Activated naive CD4-positive, alpha-beta T cell (primary cell): ENCODE data around the gene SSTR5.

ENCODE experiments used
- DNase-seq, 4 experiments: peaks; one replicate each; lab custom pipeline; 2025; lab: John Stamatoyannopoulos, UW

SSTR5 gene

DNA sequence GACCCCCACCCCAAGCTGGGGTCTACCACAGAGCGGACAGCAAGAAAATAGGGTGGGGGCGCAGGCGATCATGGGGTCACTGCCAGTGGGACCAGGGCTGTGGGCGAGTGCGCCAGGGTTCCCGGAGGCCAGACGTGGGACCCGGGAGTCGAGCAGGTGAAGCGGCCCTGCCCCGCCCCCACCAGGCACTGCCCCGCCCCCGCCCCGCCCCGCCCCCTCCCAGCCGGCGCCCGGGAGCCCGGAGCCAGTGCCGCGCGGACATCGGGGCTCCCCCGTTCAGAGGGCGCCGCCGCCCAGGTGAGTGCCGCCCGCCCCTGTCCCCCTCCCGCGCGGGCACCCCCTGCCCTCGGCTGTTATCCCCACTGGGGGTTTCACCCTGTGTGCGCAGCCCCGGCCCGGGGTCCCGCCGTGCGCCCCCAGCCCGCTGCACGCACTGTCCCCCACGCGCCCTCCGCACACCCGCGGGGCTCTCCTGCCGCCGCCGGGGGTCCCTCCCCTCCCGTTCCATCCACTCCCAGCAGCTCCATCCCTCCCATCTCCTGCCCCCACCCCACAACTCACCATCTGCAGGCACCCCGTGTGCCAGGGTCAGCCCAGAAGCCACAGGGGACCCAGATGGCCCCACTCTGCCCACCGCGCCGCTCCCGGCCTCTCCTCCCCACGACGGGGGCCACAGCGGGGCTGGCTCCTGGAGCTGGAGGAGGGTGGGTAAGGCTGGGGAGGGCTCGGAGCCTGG, at the start of gene SSTR5:
Gene SSTR5 (plus strand): TSS at position 222 of the 736 bp plus-strand sequence. CDS start 6,122 bp downstream, outside the sequence.
- no peak for DNase-seq

- DNase-seq = no peak
These were observed 48.4 kb upstream of the SSTR5 start for GRCh38 chr16:1024138-1024537.

GRCh38 chr16:1025183-1025809, 47.3 kb upstream of the SSTR5 start:
- peak in 3 of 4 experiments; percentile 22 to 36 (median 26) for DNase-seq

GRCh38 chr16:1026057-1026783, 46.3 kb upstream of the SSTR5 start:
- DNase-seq = no peak

DNA sequence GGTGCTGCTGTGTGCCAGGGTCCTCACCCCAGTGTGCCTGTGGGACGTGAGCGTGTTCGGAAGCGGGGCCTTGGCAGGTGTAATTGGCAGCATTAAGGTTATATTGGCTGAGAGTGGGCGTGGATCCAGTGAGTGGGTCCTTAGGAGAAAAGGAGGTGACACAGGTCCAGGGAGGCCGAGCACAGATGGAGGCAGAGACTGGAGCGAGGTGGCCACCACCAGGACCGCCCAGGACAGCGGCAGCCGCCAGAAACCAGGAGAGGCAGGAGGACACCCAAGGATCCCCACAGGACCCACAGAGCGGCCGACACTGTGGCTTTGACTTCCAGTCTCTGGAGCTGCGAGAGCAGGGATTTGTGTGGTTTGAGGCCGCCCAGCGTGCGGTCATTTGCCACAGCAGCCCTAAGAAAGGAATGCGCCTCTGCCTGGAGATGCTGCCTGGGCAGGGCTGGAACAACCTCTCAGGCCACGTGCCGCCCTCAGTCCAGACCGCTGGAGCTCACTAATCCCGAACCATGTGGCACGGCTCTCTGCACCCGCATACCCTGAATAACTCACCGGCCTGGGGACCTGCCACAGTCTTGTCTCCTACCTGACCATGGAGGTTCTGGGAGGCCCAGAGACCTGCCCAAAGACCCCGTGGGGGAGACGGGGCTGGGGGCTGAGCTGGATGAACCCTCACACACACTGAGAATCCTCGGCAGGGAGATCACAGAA, 45.6 kb upstream of the SSTR5 start:
- DNase-seq = no peak

- no peak for DNase-seq
These were observed 45.1 kb upstream of the SSTR5 start for GRCh38 chr16:1027501-1027815.

DNA sequence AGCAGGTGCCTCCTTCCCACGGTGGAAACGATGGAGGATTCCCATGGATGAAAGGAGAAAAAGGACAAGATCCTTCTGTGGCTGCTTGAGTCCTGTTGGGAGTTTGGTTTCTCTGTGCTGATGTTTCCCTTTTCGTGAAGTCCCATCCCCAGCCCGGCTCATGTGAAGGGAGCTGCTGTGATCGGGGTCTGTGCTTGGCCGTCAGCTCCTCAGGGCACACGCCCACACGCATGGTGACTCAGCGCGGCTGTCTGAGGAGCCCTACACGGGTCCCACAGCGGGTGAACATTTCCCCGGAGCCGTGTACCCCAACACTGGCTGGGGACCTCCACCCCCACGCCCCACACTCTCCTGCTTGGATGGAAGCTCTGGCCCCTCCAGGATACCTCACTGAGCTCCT, 44.5 kb upstream of the SSTR5 start:
- DNase-seq = no peak

GRCh38 chr16:1028524-1029258, 43.9 kb upstream of the SSTR5 start:
- DNase-seq = no peak

- DNase-seq = no peak
These were observed 43.3 kb upstream of the SSTR5 start for GRCh38 chr16:1029259-1029545.

- DNase-seq = no peak
These were observed 42.1 kb upstream of the SSTR5 start for GRCh38 chr16:1030473-1030901.

GRCh38 chr16:1031666-1032065, 40.9 kb upstream of the SSTR5 start:
- no peak for DNase-seq

DNA sequence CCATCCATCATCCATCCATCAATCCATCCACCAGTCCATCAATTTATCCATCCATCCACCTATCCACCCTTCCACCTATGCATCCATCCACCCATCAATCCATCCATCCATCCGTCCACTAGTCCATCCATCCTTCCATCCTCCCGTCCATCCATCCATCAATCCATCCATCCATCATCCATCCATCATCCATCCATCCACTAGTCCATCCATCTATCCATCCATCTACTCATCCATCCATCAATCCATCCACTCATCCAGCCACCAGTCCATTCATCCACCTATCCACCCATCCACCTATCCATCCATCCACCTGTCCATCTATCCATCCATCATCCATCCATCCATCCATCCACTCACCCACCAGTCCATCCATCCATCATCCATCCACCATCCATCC, 39.9 kb upstream of the SSTR5 start:
- no peak for DNase-seq

GRCh38 chr16:1033128-1033679, 39.3 kb upstream of the SSTR5 start:
- DNase-seq = no peak

DNA sequence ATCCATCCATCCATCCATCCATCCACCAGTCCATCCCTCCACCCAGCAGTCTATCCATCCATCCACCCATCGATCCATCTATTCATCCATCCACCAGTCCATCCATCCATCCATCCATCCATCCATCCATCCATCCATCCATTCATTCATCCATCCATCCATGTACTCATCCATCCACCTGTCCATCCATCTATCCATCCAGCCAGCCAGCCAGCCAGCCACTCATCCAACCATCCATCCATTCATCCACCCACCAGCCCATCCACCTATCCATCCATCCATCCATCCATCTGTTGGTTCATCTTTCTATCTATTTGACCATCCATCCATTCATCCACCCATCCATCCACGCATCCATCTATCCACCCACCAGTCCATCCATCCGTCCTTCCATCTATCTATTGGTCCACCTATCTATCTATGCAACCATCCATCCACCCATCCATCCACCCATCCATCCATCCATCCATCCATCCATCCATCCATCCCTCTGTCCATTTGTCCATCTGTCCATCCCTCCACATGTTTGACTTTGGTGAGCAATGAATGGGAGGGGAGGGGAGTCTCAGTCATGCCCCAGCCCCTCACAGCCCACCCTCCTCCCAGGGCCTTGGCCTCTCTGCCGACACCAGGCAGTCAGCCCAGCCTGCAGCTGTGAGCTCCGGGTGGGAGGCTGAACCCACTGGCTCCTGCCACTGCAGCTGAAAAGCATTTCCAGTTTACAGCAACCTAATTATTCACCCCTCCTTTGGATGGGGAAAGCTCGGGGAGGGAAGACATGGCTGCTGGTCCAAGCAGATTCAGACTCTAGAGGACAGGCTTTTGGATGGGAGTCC, 38.1 kb upstream of the SSTR5 start:
- DNase-seq = no peak

DNA sequence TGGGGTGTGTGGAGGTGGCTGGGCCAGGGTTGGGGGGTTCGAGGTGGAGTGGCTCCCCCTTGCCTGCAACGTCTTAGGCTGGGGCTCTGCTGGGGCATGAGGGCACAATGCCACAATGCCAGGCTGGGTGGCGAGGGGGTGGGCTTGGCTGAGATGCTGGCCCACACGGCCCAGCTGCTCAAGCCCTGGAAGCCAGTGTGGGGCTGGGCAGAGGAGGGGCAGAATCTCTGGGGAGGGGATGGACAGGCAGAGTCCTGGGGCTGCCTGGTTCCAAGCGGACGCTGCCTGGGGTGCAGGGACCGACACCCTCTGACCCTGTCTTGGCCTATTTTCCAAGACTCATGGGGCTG, 37.5 kb upstream of the SSTR5 start:
- no peak for DNase-seq

DNA sequence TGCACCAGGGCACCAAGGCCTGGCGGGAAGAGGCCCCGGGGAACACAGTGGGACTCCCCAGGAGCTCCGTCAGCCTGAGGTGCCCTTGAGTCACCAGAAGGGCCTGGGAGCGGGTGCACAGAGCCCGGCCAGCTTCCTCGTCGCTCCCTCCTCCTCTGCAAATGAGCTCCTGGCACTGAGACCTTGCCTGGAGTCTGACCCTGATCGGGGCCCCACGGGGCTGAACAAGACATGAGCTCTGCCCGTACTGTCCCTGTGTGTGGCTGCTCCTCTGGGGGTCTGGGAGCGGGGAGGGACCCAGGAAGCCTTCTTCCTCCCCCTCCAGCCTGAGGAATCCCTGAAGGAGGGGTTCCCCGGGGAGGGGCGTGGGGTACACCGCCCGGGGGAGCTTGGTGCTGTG, 36.4 kb upstream of the SSTR5 start:
- DNase-seq = no peak

DNA sequence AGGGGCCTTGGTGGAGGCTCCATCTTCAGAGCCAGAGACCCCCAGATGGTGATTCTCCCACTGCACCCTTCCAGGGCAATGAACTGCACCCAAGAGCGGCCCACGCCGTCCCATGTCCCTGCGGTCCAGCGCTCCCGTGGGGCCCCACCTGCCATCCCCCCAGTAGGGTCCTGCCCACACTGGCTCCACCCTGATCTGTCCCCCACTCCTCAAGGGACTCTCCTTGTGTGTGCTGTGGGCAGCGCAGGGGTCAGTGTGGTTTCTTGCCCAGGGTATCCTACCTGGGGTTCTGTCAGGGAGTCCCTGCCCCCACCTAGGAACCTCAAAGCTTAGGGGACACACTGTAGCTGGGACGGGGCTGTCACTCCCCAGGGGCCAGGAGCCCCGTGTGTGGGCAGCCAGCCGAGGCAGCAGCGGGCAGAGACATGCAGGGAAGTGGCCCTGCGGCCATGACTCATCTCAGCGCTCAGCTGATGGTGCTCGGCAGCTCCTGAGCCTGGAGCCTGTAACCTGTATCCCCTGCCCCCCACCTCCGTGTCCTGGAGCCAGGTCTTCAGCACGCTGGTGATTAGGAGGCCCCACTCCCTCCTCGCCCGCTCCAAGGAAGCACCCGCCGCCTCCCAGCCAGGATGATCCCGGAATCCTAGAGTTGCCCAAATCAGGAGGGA, 35.7 kb upstream of the SSTR5 start:
- DNase-seq = no peak

DNA sequence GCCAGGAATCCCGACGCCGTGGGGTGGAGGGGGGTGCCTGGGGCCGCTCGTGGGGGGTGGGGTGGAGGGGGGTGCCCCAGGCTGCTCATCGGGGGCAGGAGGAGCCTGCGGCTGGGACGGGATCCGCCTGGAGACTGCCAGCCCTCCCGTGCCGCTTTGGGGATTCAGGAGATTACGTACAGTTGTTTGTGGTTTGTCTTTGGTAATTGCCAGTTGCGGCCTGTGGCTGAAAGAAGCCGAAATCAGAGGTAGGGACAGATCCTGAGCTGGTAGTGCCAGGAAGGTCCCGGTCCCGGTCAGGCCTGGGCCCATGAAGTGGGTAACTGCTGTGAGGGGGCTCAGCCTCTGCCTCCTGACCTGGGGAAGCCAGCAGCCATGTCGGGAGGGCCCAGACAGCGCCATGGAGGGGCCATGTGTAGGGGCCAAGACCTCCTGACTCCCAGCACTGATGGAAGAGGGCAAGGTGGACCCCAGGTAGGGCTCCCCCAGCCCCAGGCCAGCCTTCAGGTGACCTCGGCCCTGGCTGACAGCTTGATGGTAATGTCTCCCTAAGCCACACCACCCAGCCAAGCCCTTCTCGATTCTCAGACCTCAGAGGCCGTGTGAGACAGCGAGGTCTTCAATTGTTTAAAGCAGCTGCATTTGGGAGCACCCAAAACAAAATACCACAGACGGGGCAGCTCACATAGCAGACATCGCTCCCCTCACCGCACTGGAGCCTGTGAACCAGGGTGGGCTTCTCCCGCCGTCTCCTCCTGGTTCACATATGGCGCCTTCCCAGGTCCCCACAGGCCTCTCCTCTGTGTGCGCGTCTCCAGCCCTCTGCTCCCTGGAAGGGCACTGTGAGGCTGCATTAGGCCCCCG, 34.9 kb upstream of the SSTR5 start:
- no peak for DNase-seq

- no peak for DNase-seq
These were observed 33.6 kb upstream of the SSTR5 start for GRCh38 chr16:1038932-1039331.
